H1 (cell line): ENCODE data around the gene CUBN.

Source experiments
- ATF3 ChIP-seq: IDR thresholded peaks from 2 replicates; pipeline ENCODE4 v1.6.1; 2011; ENCODE audit warnings: low read depth, mild to moderate bottlenecking, low read length; ENCODE audit not compliant: insufficient read depth
- CHD7 ChIP-seq: fragments of 300-600 bp; sonication (generic); IDR thresholded peaks from 2 replicates; pipeline ENCODE4 v1.7.1; 2012; ENCODE audit warnings: low read length, moderate library complexity, mild to moderate bottlenecking, inconsistent platforms; ENCODE audit not compliant: insufficient replicate concordance
- CTCF ChIP-seq, 3 experiments: IDR thresholded peaks; 1 replicate in 2 of 3; 2 replicates in 1 of 3; pipeline versions ENCODE4 v1.5.1 to v1.6.1; 2011; ENCODE audit warnings: low read length in 3 of 3, mild to moderate bottlenecking in 3 of 3, inconsistent platforms in 2 of 3, low read depth in 1 of 3, moderate library complexity in 1 of 3; ENCODE audit not compliant: insufficient read depth in 1 of 3; ENCODE audit errors: control extremely low read depth in 1 of 3
- EZH2 ChIP-seq: fragments of 200-600 bp; sonication (generic); IDR thresholded peaks from 2 replicates; pipeline ENCODE4 v1.7.1; 2012; ENCODE audit warnings: low read depth, mild to moderate bottlenecking, moderate library complexity, low read length, inconsistent platforms; ENCODE audit not compliant: severe bottlenecking
- JUND ChIP-seq: IDR thresholded peaks from 2 replicates; pipeline ENCODE4 v1.6.1; 2011; ENCODE audit warnings: mild to moderate bottlenecking, improper control_type of control experiment, low read length
- MAX ChIP-seq: IDR thresholded peaks from 2 replicates; pipeline ENCODE4 v1.6.1; 2012; ENCODE audit warnings: inconsistent platforms
- POLR2A ChIP-seq, 2 experiments: IDR thresholded peaks; 1 replicate in 1 of 2; 2 replicates in 1 of 2; pipeline ENCODE4 v1.6.1; 2011; ENCODE audit warnings: low read depth in 2 of 2, low read length in 2 of 2, mild to moderate bottlenecking in 2 of 2; ENCODE audit errors: control extremely low read depth in 1 of 2
- POLR2AphosphoS5 ChIP-seq: IDR thresholded peaks from 2 replicates; pipeline ENCODE4 v1.6.1; 2011; ENCODE audit warnings: low read depth, low read length
- RNF2 ChIP-seq: fragments of 200-900, 300-1000 bp; sonication (generic); IDR thresholded peaks from 2 replicates; pipeline ENCODE4 v1.7.1; 2016; ENCODE audit warnings: borderline replicate concordance, low read depth, mild to moderate bottlenecking, antibody characterized with exemption, low read length; ENCODE audit not compliant: poor library complexity, severe bottlenecking; ENCODE audit errors: missing control alignments
- SAP30 ChIP-seq: fragments of 300-600 bp; sonication (generic); IDR thresholded peaks from 2 replicates; pipeline ENCODE4 v1.7.1; 2012; ENCODE audit warnings: low read length, moderate library complexity, mild to moderate bottlenecking, inconsistent platforms; ENCODE audit not compliant: insufficient read depth, insufficient replicate concordance
- SIX5 ChIP-seq: IDR thresholded peaks from 2 replicates; pipeline ENCODE4 v1.6.1; 2011; ENCODE audit warnings: mild to moderate bottlenecking, low read depth, low read length
- SP1 ChIP-seq: IDR thresholded peaks from 2 replicates; pipeline ENCODE4 v1.6.1; 2011; ENCODE audit warnings: low read depth, low read length
- SP2 ChIP-seq: IDR thresholded peaks from 2 replicates; pipeline ENCODE4 v1.6.1; 2012; ENCODE audit warnings: mild to moderate bottlenecking, low read length, inconsistent platforms
- TAF1 ChIP-seq: IDR thresholded peaks from 2 replicates; pipeline ENCODE4 v1.6.1; 2011; ENCODE audit warnings: mild to moderate bottlenecking, low read depth, low read length

- TF ChIP-seq RNF2 (no peak), CTCF (IDR thresholded peaks at IDR 0.05; ENCODE audit: control extremely low read depth in 1 of 3, insufficient read depth in 1 of 3, low read depth in 1 of 3, low read length in 3 of 3) (no peak), CHD7 (no peak), SP2 (no peak), SP1 (no peak), SAP30 (no peak), SIX5 (no peak), POLR2AphosphoS5 (no peak), JUND (no peak), POLR2A (IDR thresholded peaks at IDR 0.05; ENCODE audit: control extremely low read depth in 1 of 2, low read depth in 2 of 2, low read length in 2 of 2) (no peak), EZH2 (no peak), MAX (no peak), TAF1 (no peak), ATF3 (no peak)
Observed at GRCh38 chr10:16923309-16923708, 206.3 kb downstream of the CUBN start.
